ENCODE data around the gene QSOX2.

Gene QSOX2

GRCh38 chr9:136185596-136186366, 59.8 kb downstream of the QSOX2 start:
- FAIRE-seq = no peak

GRCh38 chr9:136185066-136185465, 60.5 kb downstream of the QSOX2 start:
- no peak for FAIRE-seq

- FAIRE-seq = no peak
Measured at GRCh38 chr9:136182850-136183422, 62.7 kb downstream of the QSOX2 start.

GRCh38 chr9:136182420-136182787, 63.2 kb downstream of the QSOX2 start:
- FAIRE-seq = no peak

GRCh38 chr9:136181784-136182419, 63.7 kb downstream of the QSOX2 start:
- FAIRE-seq = no peak

GRCh38 chr9:136180586-136180985, 65.0 kb downstream of the QSOX2 start:
- FAIRE-seq = no peak

- FAIRE-seq = no peak
Measured at GRCh38 chr9:136179761-136180160, 65.9 kb downstream of the QSOX2 start.

GRCh38 chr9:136179101-136179616, 66.5 kb downstream of the QSOX2 start:
- FAIRE-seq = no peak

- FAIRE-seq = no peak
Measured at GRCh38 chr9:136178773-136179075, 66.9 kb downstream of the QSOX2 start.

GRCh38 chr9:136178061-136178772, 67.4 kb downstream of the QSOX2 start:
- FAIRE-seq = no peak

- FAIRE-seq = no peak
Measured at GRCh38 chr9:136177224-136177623, 68.4 kb downstream of the QSOX2 start.

GRCh38 chr9:136175616-136176197, 69.9 kb downstream of the QSOX2 start:
- FAIRE-seq = no peak

- FAIRE-seq = no peak
Measured at GRCh38 chr9:136174779-136175615, 70.6 kb downstream of the QSOX2 start.

GRCh38 chr9:136173648-136174290, 71.8 kb downstream of the QSOX2 start:
- no peak for FAIRE-seq

GRCh38 chr9:136172412-136173079, 73.1 kb downstream of the QSOX2 start:
- no peak for FAIRE-seq

GRCh38 chr9:136171801-136172411, 73.7 kb downstream of the QSOX2 start:
- FAIRE-seq = no peak

- FAIRE-seq = no peak
Measured at GRCh38 chr9:136171009-136171800, 74.4 kb downstream of the QSOX2 start.

GRCh38 chr9:136170006-136170901, 75.4 kb downstream of the QSOX2 start:
- FAIRE-seq = peak; percentile 57

GRCh38 chr9:136169495-136169894, 76.1 kb downstream of the QSOX2 start:
- no peak for FAIRE-seq

Data from G401.6 (cell line).